NCI-H226 (cell line): ENCODE measurements around the gene ZNF816.
"Not testable (repeated sequence)": the region's sequence is repeated elsewhere in the genome, so short reads cannot be mapped to it uniquely, and the experiment has no call there.

ENCODE experiments used
- DNase-seq: peaks from one replicate; pipeline ENCODE4 v3.0.0-alpha.2; 2015

ZNF816 gene

GRCh38 chr19:52962394-52963246 is at the start of gene ZNF816:
Gene ZNF816, minus strand, starts transcription at chr19:52962881. Its CDS starts 6,792 bp downstream, at chr19:52956089.
- peak; percentile 90 for DNase-seq

- no peak for DNase-seq
Observed at GRCh38 chr19:53012006-53012405, 49.3 kb upstream of the ZNF816 start.

- no peak for DNase-seq
Observed at GRCh38 chr19:53010494-53010893, 47.8 kb upstream of the ZNF816 start.

GRCh38 chr19:53008061-53008778 is 45.5 kb upstream of the ZNF816 start:
- no peak for DNase-seq

GRCh38 chr19:53007606-53008005 is 44.9 kb upstream of the ZNF816 start:
- no peak for DNase-seq

- DNase-seq, result no peak
Observed at GRCh38 chr19:53007200-53007599, 44.5 kb upstream of the ZNF816 start.

GRCh38 chr19:53004242-53004641 is 41.6 kb upstream of the ZNF816 start:
- no peak for DNase-seq

- DNase-seq, result no peak
Observed at GRCh38 chr19:53002479-53002878, 39.8 kb upstream of the ZNF816 start.

GRCh38 chr19:52997975-52998374 is 35.3 kb upstream of the ZNF816 start:
- DNase-seq, result no peak

GRCh38 chr19:52995711-52996110 is 33.0 kb upstream of the ZNF816 start:
- DNase-seq, result no peak

- DNase-seq, result peak; percentile 54
Observed at GRCh38 chr19:52993342-52994178, 30.9 kb upstream of the ZNF816 start.

- DNase-seq, result no peak
Observed at GRCh38 chr19:52992109-52993004, 29.7 kb upstream of the ZNF816 start.

- peak; percentile 84 for DNase-seq
Observed at GRCh38 chr19:52991484-52991883, 28.8 kb upstream of the ZNF816 start.

- peak; percentile 26 for DNase-seq
Observed at GRCh38 chr19:52990759-52991418, 28.2 kb upstream of the ZNF816 start.

GRCh38 chr19:52988506-52988905 is 25.8 kb upstream of the ZNF816 start:
- DNase-seq, result no peak

GRCh38 chr19:52987221-52987620 is 24.5 kb upstream of the ZNF816 start:
- DNase-seq, result no peak

- DNase-seq, result not testable (repeated sequence)
Observed at GRCh38 chr19:52983167-52983566, 20.5 kb upstream of the ZNF816 start.

GRCh38 chr19:52981329-52981728 is 18.6 kb upstream of the ZNF816 start:
- no peak for DNase-seq

GRCh38 chr19:52967772-52968171 is 5.1 kb upstream of the ZNF816 start:
- no peak for DNase-seq

GRCh38 chr19:52963247-52963618 is 552 bp upstream of the ZNF816 start:
- DNase-seq, result no peak

GRCh38 chr19:52961981-52962380 is 700 bp downstream of the ZNF816 start:
- DNase-seq, result no peak
